Keratinocyte (primary cell): ENCODE results near the gene ANKMY1.

ENCODE experiments used
- CTCF ChIP-seq, 3 experiments: IDR thresholded peaks in 1 of 3; conservative IDR thresholded peaks in 1 of 3; optimal IDR thresholded peaks in 1 of 3; 2 replicates in 2 of 3; 3 replicates in 1 of 3; pipeline versions ENCODE3 to v1.5.1; 2011; ENCODE audit warnings: low read length in 3 of 3, mild to moderate bottlenecking in 3 of 3, moderate library complexity in 2 of 3, control low read depth in 1 of 3, inconsistent platforms in 1 of 3; ENCODE audit not compliant: insufficient read depth in 2 of 3; ENCODE audit errors: extremely low read depth in 1 of 3
- EZH2 ChIP-seq: IDR thresholded peaks from one replicate; pipeline ENCODE4 v1.6.1; 2012; ENCODE audit warnings: inconsistent platforms, mild to moderate bottlenecking, low read length, moderate library complexity

- TF ChIP-seq CTCF (optimal IDR thresholded peaks at IDR 0.05 in 1 of 3, IDR thresholded peaks at IDR 0.05 in 1 of 3, conservative IDR thresholded peaks at IDR 0.05 in 1 of 3; ENCODE audit: extremely low read depth in 1 of 3, insufficient read depth in 2 of 3, low read length in 3 of 3), result no peak
- no peak for TF ChIP-seq EZH2
Measured at GRCh38 chr2:240588006-240588655, 30.3 kb upstream of the ANKMY1 start.
